Tibial artery (tissue), 4 donors: ENCODE results near the gene SLC2A13.
"Not testable (repeated sequence)": the region's sequence is repeated elsewhere in the genome, so short reads cannot be mapped to it uniquely, and the experiment has no call there.

ENCODE experiments used
- DNase-seq, 2 donors: peaks; one replicate each; pipeline ENCODE4 v3.0.0-alpha.2; 2019
- H3K27ac ChIP-seq, 2 donors: fragments of 200-600 bp; sonication (generic) in 1 of 2; 1 replicate in 1 of 2; 2 replicates in 1 of 2; pipeline ENCODE4 v1.5.1; 2018 to 2019; ENCODE audit warnings: mild to moderate bottlenecking in 1 of 2
- H3K27me3 ChIP-seq, 2 donors: fragments of 200-600 bp; sonication (generic) in 1 of 2; one replicate each; pipeline versions ENCODE4 v1.5.1 to v1.6.0; 2016 to 2019
- H3K36me3 ChIP-seq, 3 donors: fragments of 200-600 bp; sonication (generic) in 2 of 3; one replicate each; pipeline ENCODE4 v1.5.1; 2016 to 2019; ENCODE audit warnings: mild to moderate bottlenecking in 2 of 3
- H3K4me1 ChIP-seq, 4 donors: fragments of 200-600 bp; sonication (generic) in 2 of 4; 1 replicate in 3 of 4; 2 replicates in 1 of 4; pipeline ENCODE4 v1.5.1; 2016 to 2019
- H3K4me3 ChIP-seq, 2 donors: fragments of 200-600 bp; sonication (generic) in 1 of 2; 1 replicate in 1 of 2; 2 replicates in 1 of 2; pipeline ENCODE4 v1.5.1; 2018 to 2019; ENCODE audit warnings: mild to moderate bottlenecking in 2 of 2
- H3K9me3 ChIP-seq, 3 donors: fragments of 200-600 bp; sonication (generic) in 1 of 3; one replicate each; pipeline ENCODE4 v1.5.1; 2016 to 2019
- intact Hi-C: fragments of 100-400 bp; cut with DNase I; formaldehyde crosslinking; loops from one replicate; pipeline ENCODE4 v1.15.0; 2023; ENCODE audit warnings: low total_unique reads
- TF ChIP-seq, protein P1 (sequence below), 2 experiments: fragments of 200-600 bp in 1 of 2; fragments of 450-650 bp in 1 of 2; IDR thresholded peaks; one replicate each; pipeline ENCODE4 v1.5.1; 2017 to 2019; ENCODE audit warnings: antibody characterized with exemption in 2 of 2, mild to moderate bottlenecking in 1 of 2, moderate library complexity in 1 of 2

The SLC2A13 gene

DNA sequence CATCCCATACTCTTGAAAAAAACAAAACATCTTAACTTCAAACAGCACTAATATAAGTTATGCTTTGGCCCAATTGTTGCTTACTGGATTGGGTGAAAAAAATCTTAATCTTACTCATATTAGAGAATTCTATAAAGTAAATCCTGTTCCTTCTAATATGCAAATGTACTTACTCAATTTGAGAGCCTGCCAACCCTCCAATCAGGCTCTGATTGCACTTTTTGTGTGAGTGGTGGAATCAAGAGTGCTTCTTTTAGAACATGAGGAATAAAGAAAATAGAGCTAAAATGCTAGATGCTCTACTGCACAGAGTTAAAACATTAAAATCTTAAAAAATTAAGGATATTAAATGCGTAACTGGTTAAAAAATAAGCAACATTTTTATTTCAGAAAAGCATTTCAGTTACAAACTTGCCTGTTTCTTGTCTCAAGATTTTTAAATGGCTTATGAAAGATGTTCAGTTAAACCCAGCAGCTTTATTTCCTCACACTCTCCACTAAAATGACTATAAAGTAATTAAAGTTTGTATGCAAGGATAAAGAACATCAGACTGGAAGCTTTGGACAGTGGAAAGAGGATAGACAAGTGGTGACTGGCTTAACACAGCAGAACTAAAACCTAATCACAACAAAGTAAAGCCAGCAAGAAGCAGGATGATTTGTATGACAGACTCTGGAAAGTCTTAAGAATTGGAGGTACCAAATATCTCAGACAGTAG lies 177.5 kb downstream of the SLC2A13 start:
- intact Hi-C loops = no loop called here
- no peak for DNase-seq
- no peaks in the 10 kb centered on the region for H3K27me3 ChIP-seq
- H3K4me3 ChIP-seq = no peak overlapping the region
- H3K9me3 ChIP-seq = no peaks in the 10 kb centered on the region
- no peak overlapping the region for H3K27ac ChIP-seq
- H3K36me3 ChIP-seq = no peaks in the 10 kb centered on the region
- peaks cover 0 to 5% (median 2%) of the 10 kb centered on the region in 4 donors for H3K4me1 ChIP-seq
- TF ChIP-seq, protein P1, sequence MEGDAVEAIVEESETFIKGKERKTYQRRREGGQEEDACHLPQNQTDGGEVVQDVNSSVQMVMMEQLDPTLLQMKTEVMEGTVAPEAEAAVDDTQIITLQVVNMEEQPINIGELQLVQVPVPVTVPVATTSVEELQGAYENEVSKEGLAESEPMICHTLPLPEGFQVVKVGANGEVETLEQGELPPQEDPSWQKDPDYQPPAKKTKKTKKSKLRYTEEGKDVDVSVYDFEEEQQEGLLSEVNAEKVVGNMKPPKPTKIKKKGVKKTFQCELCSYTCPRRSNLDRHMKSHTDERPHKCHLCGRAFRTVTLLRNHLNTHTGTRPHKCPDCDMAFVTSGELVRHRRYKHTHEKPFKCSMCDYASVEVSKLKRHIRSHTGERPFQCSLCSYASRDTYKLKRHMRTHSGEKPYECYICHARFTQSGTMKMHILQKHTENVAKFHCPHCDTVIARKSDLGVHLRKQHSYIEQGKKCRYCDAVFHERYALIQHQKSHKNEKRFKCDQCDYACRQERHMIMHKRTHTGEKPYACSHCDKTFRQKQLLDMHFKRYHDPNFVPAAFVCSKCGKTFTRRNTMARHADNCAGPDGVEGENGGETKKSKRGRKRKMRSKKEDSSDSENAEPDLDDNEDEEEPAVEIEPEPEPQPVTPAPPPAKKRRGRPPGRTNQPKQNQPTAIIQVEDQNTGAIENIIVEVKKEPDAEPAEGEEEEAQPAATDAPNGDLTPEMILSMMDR (IDR thresholded peaks at IDR 0.05) = no peak

- intact Hi-C loops = no loop called here
- Histone ChIP-seq H3K36me3 (no peaks in the 10 kb centered on the region), H3K27ac (no peak overlapping the region), H3K27me3 (no peaks in the 10 kb centered on the region), H3K4me1 (no peaks in the 10 kb centered on the region), H3K4me3 (no peak overlapping the region), H3K9me3 (no peaks in the 10 kb centered on the region)
- TF ChIP-seq, protein P1 (IDR thresholded peaks at IDR 0.05) = no peak
- DNase-seq = no peak
Measured at GRCh38 chr12:39923364-39923763, 182.5 kb downstream of the SLC2A13 start.

- H3K4me1 ChIP-seq, H3K27ac ChIP-seq, intact Hi-C loops, H3K36me3 ChIP-seq, H3K27me3 ChIP-seq, H3K9me3 ChIP-seq, H3K4me3 ChIP-seq, DNase-seq: not testable (repeated sequence)
Measured at GRCh38 chr12:39922598-39922997, 183.3 kb downstream of the SLC2A13 start.

DNA sequence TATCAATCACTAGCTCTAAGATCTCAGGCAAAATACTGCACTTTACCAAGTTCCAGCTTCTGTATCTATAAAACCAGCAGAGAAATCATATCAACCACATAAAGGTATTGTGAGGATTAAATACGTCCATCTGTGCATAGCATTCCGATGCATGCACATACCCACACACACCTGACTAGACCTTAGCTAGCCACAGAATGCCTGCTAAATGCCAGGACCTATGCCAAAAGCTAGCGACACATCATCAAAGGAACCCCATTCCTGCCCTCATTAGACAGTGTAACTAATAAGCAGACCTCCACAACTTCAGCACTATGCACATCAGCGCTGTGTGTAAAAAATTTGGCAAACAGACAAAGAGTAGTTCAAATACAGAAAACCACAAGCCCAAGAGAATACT lies 185.2 kb downstream of the SLC2A13 start:
- no peak for DNase-seq
- Histone ChIP-seq H3K4me3 (no peak overlapping the region), H3K4me1 (no peaks in the 10 kb centered on the region), H3K27ac (no peak overlapping the region), H3K36me3 (no peaks in the 10 kb centered on the region), H3K9me3 (no peaks in the 10 kb centered on the region), H3K27me3 (no peaks in the 10 kb centered on the region)
- TF ChIP-seq, protein P1 (IDR thresholded peaks at IDR 0.05) = no peak
- intact Hi-C loops = no loop called here

DNA sequence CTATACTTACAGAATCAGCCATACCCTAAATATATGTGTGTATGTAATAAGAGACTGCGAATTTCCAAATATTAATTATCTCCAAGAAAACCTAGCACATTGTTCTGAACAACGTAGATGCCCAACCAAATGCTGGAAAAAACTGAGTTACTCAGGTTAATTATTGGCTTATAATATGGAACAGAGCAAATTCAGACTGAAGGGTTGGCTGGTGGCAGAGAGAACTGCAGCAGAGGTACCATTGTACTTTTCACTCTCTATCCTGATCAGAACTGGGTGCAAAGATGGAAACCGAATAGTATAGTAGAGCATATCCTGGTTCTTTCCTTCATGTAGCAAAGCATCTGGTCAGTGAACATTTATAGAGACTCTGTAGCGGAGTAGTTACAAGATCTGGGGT lies 185.7 kb downstream of the SLC2A13 start:
- no peak for DNase-seq
- H3K4me3 ChIP-seq = no peak overlapping the region
- intact Hi-C loops = no loop called here
- H3K27me3 ChIP-seq = no peaks in the 10 kb centered on the region
- no peaks in the 10 kb centered on the region for H3K9me3 ChIP-seq
- no peak overlapping the region for H3K27ac ChIP-seq
- no peaks in the 10 kb centered on the region for H3K36me3 ChIP-seq
- H3K4me1 ChIP-seq = no peaks in the 10 kb centered on the region
- TF ChIP-seq, protein P1 (IDR thresholded peaks at IDR 0.05) = no peak

- TF ChIP-seq, protein P1 (IDR thresholded peaks at IDR 0.05) = no peak
- no peak for DNase-seq
- intact Hi-C loops = no loop called here
Measured at GRCh38 chr12:39919790-39920189, 186.1 kb downstream of the SLC2A13 start.

More at GRCh38 chr12:39919790-39920189, 186.1 kb downstream of the SLC2A13 start:
- H3K4me3 ChIP-seq = no peak overlapping the region
- H3K27ac ChIP-seq = no peak overlapping the region
- no peaks in the 10 kb centered on the region for H3K9me3 ChIP-seq
- no peaks in the 10 kb centered on the region for H3K27me3 ChIP-seq
- no peaks in the 10 kb centered on the region for H3K36me3 ChIP-seq
- H3K4me1 ChIP-seq = no peaks in the 10 kb centered on the region
